Measurements from ENCODE around the gene TMEM63B.

TMEM63B gene

GRCh38 chr6:44158770-44159228 is 31.4 kb downstream of the TMEM63B start, which contains the start of gene CAPN11:
Gene CAPN11 (plus strand): TSS chr6:44158820. CDS start chr6:44158849, 29 bp downstream.
- H3K27me3 ChIP-seq (ENCODE audit: insufficient read depth, low read length, poor library complexity, severe bottlenecking), result no peaks in the 10 kb centered on the region
- H3K9ac ChIP-seq (ENCODE audit: low read depth, low read length, poor library complexity, severe bottlenecking), result no peak within 1 kb of the TSS
- H3K9me3 ChIP-seq (ENCODE audit: insufficient read depth, low read depth, low read length), result no peaks in the 10 kb centered on the region
- no peaks in the 10 kb centered on the region for H3F3A ChIP-seq (ENCODE audit: low read depth)
- H3K79me2 ChIP-seq (ENCODE audit: insufficient read depth, low read length), result no peaks in the 10 kb centered on the region
- H3K4me2 ChIP-seq (ENCODE audit: low read depth, low read length, poor library complexity, severe bottlenecking), result no peak within 1 kb of the TSS
- H2AFZ ChIP-seq (ENCODE audit: low read length), result no peak within 1 kb of the TSS
- no peaks in the 10 kb centered on the region for H3K9me2 ChIP-seq (replicated peaks; ENCODE audit: low read depth, low read length)
- H4K20me1 ChIP-seq (ENCODE audit: insufficient read depth, low read length, poor library complexity, severe bottlenecking), result no peaks in the 10 kb centered on the region
- no peak for TF ChIP-seq EZH2phosphoT487 (IDR thresholded peaks at IDR 0.05; ENCODE audit: borderline replicate concordance)
- TF ChIP-seq, protein P1, sequence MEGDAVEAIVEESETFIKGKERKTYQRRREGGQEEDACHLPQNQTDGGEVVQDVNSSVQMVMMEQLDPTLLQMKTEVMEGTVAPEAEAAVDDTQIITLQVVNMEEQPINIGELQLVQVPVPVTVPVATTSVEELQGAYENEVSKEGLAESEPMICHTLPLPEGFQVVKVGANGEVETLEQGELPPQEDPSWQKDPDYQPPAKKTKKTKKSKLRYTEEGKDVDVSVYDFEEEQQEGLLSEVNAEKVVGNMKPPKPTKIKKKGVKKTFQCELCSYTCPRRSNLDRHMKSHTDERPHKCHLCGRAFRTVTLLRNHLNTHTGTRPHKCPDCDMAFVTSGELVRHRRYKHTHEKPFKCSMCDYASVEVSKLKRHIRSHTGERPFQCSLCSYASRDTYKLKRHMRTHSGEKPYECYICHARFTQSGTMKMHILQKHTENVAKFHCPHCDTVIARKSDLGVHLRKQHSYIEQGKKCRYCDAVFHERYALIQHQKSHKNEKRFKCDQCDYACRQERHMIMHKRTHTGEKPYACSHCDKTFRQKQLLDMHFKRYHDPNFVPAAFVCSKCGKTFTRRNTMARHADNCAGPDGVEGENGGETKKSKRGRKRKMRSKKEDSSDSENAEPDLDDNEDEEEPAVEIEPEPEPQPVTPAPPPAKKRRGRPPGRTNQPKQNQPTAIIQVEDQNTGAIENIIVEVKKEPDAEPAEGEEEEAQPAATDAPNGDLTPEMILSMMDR (conservative IDR thresholded peaks at IDR 0.05; ENCODE audit: low read length), result no peak
- no peak within 1 kb of the TSS for H3K4me3 ChIP-seq (ENCODE audit: low read length, poor library complexity, severe bottlenecking)
- no peaks in the 10 kb centered on the region for H3K36me3 ChIP-seq (ENCODE audit: insufficient read depth, low read length)
- H3K4me1 ChIP-seq (ENCODE audit: insufficient read depth, low read length, poor library complexity, severe bottlenecking), result peaks cover 9% of the 10 kb centered on the region

DNA sequence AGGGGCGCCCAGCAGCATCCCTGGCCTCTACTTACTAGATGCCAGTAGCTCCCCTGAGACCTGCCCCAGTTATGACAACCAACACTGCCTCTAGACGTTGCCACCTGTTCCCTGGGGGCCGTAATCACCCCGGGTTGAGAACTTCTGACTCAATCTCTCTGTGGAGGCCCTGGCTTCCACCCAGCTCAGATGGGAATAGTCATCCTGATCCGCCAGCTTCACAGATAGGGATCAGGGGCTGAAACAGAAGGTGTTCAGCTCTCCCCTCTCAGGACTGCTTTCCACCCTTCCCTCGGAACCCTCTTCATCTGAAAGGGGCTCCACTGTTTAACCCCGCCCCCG is 34.6 kb downstream of the TMEM63B start:
- Histone ChIP-seq H3K36me3 (ENCODE audit: insufficient read depth, low read length) (no peaks in the 10 kb centered on the region), H3K4me2 (ENCODE audit: low read depth, low read length, poor library complexity, severe bottlenecking) (no peak overlapping the region), H2AFZ (ENCODE audit: low read length) (no peak overlapping the region), H3K27me3 (ENCODE audit: insufficient read depth, low read length, poor library complexity, severe bottlenecking) (no peaks in the 10 kb centered on the region), H3F3A (ENCODE audit: low read depth) (no peaks in the 10 kb centered on the region), H3K9ac (ENCODE audit: low read depth, low read length, poor library complexity, severe bottlenecking) (no peak overlapping the region), H3K79me2 (ENCODE audit: insufficient read depth, low read length) (no peaks in the 10 kb centered on the region), H3K4me3 (ENCODE audit: low read length, poor library complexity, severe bottlenecking) (no peak overlapping the region), H3K9me3 (ENCODE audit: insufficient read depth, low read depth, low read length) (no peaks in the 10 kb centered on the region), H3K9me2 (replicated peaks; ENCODE audit: low read depth, low read length) (no peaks in the 10 kb centered on the region), H4K20me1 (ENCODE audit: insufficient read depth, low read length, poor library complexity, severe bottlenecking) (no peaks in the 10 kb centered on the region), H3K4me1 (ENCODE audit: insufficient read depth, low read length, poor library complexity, severe bottlenecking) (peaks cover 9% of the 10 kb centered on the region)
- TF ChIP-seq, protein P1 (conservative IDR thresholded peaks at IDR 0.05; ENCODE audit: low read length), result no peak
- TF ChIP-seq EZH2phosphoT487 (IDR thresholded peaks at IDR 0.05; ENCODE audit: borderline replicate concordance), result no peak

GRCh38 chr6:44162876-44163625 is 35.7 kb downstream of the TMEM63B start:
- Histone ChIP-seq H3K4me2 (ENCODE audit: low read depth, low read length, poor library complexity, severe bottlenecking) (no peak overlapping the region), H3F3A (ENCODE audit: low read depth) (no peaks in the 10 kb centered on the region), H3K9ac (ENCODE audit: low read depth, low read length, poor library complexity, severe bottlenecking) (no peak overlapping the region), H3K9me3 (ENCODE audit: insufficient read depth, low read depth, low read length) (no peaks in the 10 kb centered on the region), H2AFZ (ENCODE audit: low read length) (no peak overlapping the region), H3K4me1 (ENCODE audit: insufficient read depth, low read length, poor library complexity, severe bottlenecking) (peaks cover 9% of the 10 kb centered on the region), H3K4me3 (ENCODE audit: low read length, poor library complexity, severe bottlenecking) (no peak overlapping the region), H3K27me3 (ENCODE audit: insufficient read depth, low read length, poor library complexity, severe bottlenecking) (no peaks in the 10 kb centered on the region), H3K9me2 (replicated peaks; ENCODE audit: low read depth, low read length) (no peaks in the 10 kb centered on the region), H4K20me1 (ENCODE audit: insufficient read depth, low read length, poor library complexity, severe bottlenecking) (no peaks in the 10 kb centered on the region), H3K36me3 (ENCODE audit: insufficient read depth, low read length) (no peaks in the 10 kb centered on the region), H3K79me2 (ENCODE audit: insufficient read depth, low read length) (no peaks in the 10 kb centered on the region)
- no peak for TF ChIP-seq EZH2phosphoT487 (IDR thresholded peaks at IDR 0.05; ENCODE audit: borderline replicate concordance)
- TF ChIP-seq, protein P1 (conservative IDR thresholded peaks at IDR 0.05; ENCODE audit: low read length), result no peak

Data from Loucy (cell line).